ENCODE results near the gene GNB1L. TPM values are rescaled to one million over a fixed set of nuclear protein-coding genes. Genes with fewer than 3 reads are reported as not detected.
A peak's percentile ranks its signal among the peaks of the same experiment; 100 is the strongest.

GNB1L gene
- total RNA-seq, 1 experiment from 2014 or later = 12.2 TPM

GRCh38 chr22:19849835-19850762 lies 4.6 kb downstream of the GNB1L start:
- BruUV-seq (replicated peaks) = no TSS peak
- Histone ChIP-seq H3K36me3 (ENCODE audit: control insufficient read depth, insufficient read depth, low read length) (peaks cover 11% of the 10 kb centered on the region; the same call in 1 of the 2 replicates), H3K27me3 (ENCODE audit: control insufficient read depth, insufficient read depth, low read length) (no peaks in the 10 kb centered on the region), H3K4me3 (ENCODE audit: low read depth in 2 of 2, low read length in 2 of 2) (no peak overlapping the region), H3K27ac (ENCODE audit: low read length) (peak overlapping the region; percentile 51), H3K4me1 (ENCODE audit: control insufficient read depth, insufficient read depth, low read length) (peaks cover 48% of the 10 kb centered on the region), H3K9me3 (ENCODE audit: control insufficient read depth, insufficient read depth, low read depth, low read length) (no peaks in the 10 kb centered on the region)
- intact Hi-C loops (cut with micrococcal nuclease; ENCODE audit: unreplicated experiment) (no loop called here), in situ Hi-C loops (cut with HindIII; ENCODE audit: low pct_unique_long_range_greater_than_20kb, low sequenced_read_pairs) (no loop called here)
- no peak for DNase-seq (ENCODE audit: low read depth, low spot score)
- ATAC-seq = no peak
- TF ChIP-seq SIN3A (IDR thresholded peaks at IDR 0.05; ENCODE audit: borderline replicate concordance, insufficient read depth, low read depth, low read length) (no peak), POLR2AphosphoS5 (IDR thresholded peaks at IDR 0.05; ENCODE audit: low read depth, low read length) (0 out of 2 replicates have a peak, but pooled peaks have one; percentile 21)
- ChIA-PET POLR2A (interaction anchor here (1.1 kb wide), 1 partner anchor 15 kb away, joined by 3 read pairs; no protein-coding TSS in a partner anchor), CTCF (no interaction called here)

GRCh38 chr22:19848298-19849224 lies 6.1 kb downstream of the GNB1L start:
- Histone ChIP-seq H3K27me3 (ENCODE audit: control insufficient read depth, insufficient read depth, low read length) (no peaks in the 10 kb centered on the region), H3K27ac (ENCODE audit: low read length) (peak overlapping the region; percentile 39), H3K9me3 (ENCODE audit: control insufficient read depth, insufficient read depth, low read depth, low read length) (no peaks in the 10 kb centered on the region), H3K4me3 (ENCODE audit: low read depth in 2 of 2, low read length in 2 of 2) (no peak overlapping the region), H3K36me3 (ENCODE audit: control insufficient read depth, insufficient read depth, low read length) (peaks cover 2% of the 10 kb centered on the region; the same call in 1 of the 2 replicates), H3K4me1 (ENCODE audit: control insufficient read depth, insufficient read depth, low read length) (peaks cover 64% of the 10 kb centered on the region)
- TF ChIP-seq CTCF (IDR thresholded peaks at IDR 0.05) = no peak
- TF ChIP-seq POLR2AphosphoS5 (IDR thresholded peaks at IDR 0.05; ENCODE audit: low read depth, low read length) = peak; percentile 64
- TF ChIP-seq SIN3A (IDR thresholded peaks at IDR 0.05; ENCODE audit: borderline replicate concordance, insufficient read depth, low read depth, low read length) = 0 out of 2 replicates have a peak, but pooled peaks have one; percentile 49
- no TSS peak for BruUV-seq (replicated peaks)
- DNase-seq (ENCODE audit: low read depth, low spot score) (no peak), ATAC-seq (peak; percentile 40)
- in situ Hi-C loops (cut with HindIII; ENCODE audit: low pct_unique_long_range_greater_than_20kb, low sequenced_read_pairs) (no loop called here), intact Hi-C loops (cut with micrococcal nuclease; ENCODE audit: unreplicated experiment) (no loop called here)
- ChIA-PET POLR2A (no interaction called here), CTCF (interaction anchor here (0.7 kb wide), 1 partner anchor 37 kb away, joined by 3 read pairs; no protein-coding TSS in a partner anchor)

DNA sequence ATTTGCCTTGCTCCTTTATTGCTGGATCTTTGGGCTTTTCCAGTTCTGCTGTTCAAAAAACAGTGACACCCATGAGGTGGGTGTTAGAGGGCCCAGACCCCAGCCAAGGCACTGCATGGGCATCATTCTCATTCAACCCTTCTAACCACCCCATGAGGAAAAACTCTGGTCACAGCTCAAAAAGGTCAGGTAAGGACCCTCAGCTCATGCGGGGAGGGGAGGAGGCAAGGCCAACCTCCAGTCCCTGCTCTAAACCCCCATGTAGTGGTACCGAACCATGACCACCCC lies 7.4 kb downstream of the GNB1L start:
- H3K36me3 ChIP-seq (ENCODE audit: control insufficient read depth, insufficient read depth, low read length) = peaks cover 2% of the 10 kb centered on the region; the same call in 1 of the 2 replicates
- ChIA-PET POLR2A (no interaction called here), CTCF (no interaction called here)
- H3K9me3 ChIP-seq (ENCODE audit: control insufficient read depth, insufficient read depth, low read depth, low read length) = no peaks in the 10 kb centered on the region
- no peak overlapping the region for H3K27ac ChIP-seq (ENCODE audit: low read length)
- no peak overlapping the region for H3K4me3 ChIP-seq (ENCODE audit: low read depth in 2 of 2, low read length in 2 of 2)
- TF ChIP-seq, protein P1, sequence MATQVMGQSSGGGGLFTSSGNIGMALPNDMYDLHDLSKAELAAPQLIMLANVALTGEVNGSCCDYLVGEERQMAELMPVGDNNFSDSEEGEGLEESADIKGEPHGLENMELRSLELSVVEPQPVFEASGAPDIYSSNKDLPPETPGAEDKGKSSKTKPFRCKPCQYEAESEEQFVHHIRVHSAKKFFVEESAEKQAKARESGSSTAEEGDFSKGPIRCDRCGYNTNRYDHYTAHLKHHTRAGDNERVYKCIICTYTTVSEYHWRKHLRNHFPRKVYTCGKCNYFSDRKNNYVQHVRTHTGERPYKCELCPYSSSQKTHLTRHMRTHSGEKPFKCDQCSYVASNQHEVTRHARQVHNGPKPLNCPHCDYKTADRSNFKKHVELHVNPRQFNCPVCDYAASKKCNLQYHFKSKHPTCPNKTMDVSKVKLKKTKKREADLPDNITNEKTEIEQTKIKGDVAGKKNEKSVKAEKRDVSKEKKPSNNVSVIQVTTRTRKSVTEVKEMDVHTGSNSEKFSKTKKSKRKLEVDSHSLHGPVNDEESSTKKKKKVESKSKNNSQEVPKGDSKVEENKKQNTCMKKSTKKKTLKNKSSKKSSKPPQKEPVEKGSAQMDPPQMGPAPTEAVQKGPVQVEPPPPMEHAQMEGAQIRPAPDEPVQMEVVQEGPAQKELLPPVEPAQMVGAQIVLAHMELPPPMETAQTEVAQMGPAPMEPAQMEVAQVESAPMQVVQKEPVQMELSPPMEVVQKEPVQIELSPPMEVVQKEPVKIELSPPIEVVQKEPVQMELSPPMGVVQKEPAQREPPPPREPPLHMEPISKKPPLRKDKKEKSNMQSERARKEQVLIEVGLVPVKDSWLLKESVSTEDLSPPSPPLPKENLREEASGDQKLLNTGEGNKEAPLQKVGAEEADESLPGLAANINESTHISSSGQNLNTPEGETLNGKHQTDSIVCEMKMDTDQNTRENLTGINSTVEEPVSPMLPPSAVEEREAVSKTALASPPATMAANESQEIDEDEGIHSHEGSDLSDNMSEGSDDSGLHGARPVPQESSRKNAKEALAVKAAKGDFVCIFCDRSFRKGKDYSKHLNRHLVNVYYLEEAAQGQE (IDR thresholded peaks at IDR 0.05; ENCODE audit: insufficient read depth in 1 of 2, low read depth in 2 of 2, low read length in 1 of 2) = no peak
- TF ChIP-seq SIN3A (IDR thresholded peaks at IDR 0.05; ENCODE audit: borderline replicate concordance, insufficient read depth, low read depth, low read length) = no peak
- no peak for TF ChIP-seq TCF7L2 (IDR thresholded peaks at IDR 0.05; ENCODE audit: low read depth, low read length)
- no peak for TF ChIP-seq POLR2AphosphoS5 (IDR thresholded peaks at IDR 0.05; ENCODE audit: low read depth, low read length)
- TF ChIP-seq CTCF (IDR thresholded peaks at IDR 0.05) = no peak
- TSS peak; percentile 61 for BruUV-seq (replicated peaks)
- no peaks in the 10 kb centered on the region for H3K27me3 ChIP-seq (ENCODE audit: control insufficient read depth, insufficient read depth, low read length)
- no peak for ATAC-seq
- intact Hi-C loops (cut with micrococcal nuclease; ENCODE audit: unreplicated experiment) (no loop called here), in situ Hi-C loops (cut with HindIII; ENCODE audit: low pct_unique_long_range_greater_than_20kb, low sequenced_read_pairs) (no loop called here)
- peaks cover 56% of the 10 kb centered on the region for H3K4me1 ChIP-seq (ENCODE audit: control insufficient read depth, insufficient read depth, low read length)
- DNase-seq (ENCODE audit: low read depth, low spot score) = no peak

Measured in Panc1 (cell line).